GM18505 (cell line): Measurements from ENCODE around the gene PPP2R5E.

ENCODE experiments used
- ATAC-seq: cut with Tn5 transposase; IDR thresholded peaks from one replicate; pipeline ENCODE4 v1.9.1; 2021; ENCODE audit not compliant: unreplicated experiment
- POLR2A ChIP-seq: IDR thresholded peaks from 4 replicates; pipeline ENCODE4 v1.6.1; 2011; ENCODE audit warnings: borderline replicate concordance; ENCODE audit not compliant: insufficient read depth, insufficient read length; ENCODE audit errors: extremely low read depth

PPP2R5E gene

DNA sequence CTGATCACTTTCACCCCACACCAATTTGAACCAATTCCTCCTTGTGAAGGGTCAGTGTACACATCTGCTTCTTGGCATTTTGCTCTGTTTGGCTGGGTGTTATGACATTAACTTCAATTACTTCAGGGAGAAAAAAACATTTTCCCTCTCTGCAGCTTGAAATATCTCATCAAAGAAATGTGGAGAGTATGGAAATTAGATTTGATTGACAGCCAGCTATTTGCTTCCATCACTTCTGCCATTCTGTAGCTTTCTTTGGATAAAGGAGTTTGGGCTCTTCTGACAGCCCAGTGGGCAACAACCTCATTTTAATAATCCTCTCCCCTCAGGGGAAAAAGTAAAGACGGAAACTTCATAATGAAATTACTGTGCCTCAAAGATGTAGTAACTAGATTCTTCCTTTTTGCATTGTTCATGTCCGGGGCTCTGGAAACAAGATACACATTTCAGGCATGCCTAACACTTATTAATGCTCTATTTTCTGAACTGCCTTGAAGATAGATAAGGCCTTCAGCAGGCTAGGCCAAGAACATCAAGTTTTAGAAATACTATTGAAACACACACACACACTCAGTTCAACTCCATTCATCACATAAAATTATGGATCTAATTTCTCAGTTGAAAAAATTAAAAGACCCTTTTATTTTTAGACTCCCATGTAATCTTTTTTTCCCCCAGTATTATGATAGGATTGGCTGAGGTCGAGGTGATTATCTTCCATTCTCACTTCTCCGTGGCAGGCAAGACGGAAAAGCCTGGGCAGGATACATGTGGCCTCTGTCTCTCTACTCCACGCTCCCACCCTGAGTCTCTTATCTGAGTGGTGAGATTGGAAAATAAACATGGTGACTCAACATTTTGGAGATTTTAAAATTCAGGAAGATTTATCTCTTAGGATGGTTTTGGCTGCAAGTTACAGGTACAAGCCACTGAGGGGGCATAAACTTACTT, 214.1 kb downstream of the PPP2R5E start:
- no peak for TF ChIP-seq POLR2A
- no peak for ATAC-seq

DNA sequence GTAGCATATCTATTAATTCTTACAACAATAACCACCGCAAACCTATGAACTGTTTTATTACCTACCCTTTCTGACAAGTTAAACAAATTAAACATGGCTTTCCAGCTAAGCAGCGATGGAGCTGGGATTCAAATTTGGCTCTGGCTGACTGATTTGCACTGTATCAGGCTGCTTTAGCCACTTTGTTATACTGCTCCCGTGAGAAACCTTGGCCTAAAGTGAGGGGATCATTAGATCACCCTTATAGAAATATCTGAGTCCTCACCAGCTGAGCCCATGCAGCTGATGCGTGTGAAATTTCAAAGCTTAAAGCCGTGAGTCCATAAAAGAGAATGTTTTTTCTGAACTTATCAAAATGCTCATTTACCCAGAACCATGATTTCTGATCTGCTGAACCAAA, 216.3 kb downstream of the PPP2R5E start:
- TF ChIP-seq POLR2A = no peak
- no peak for ATAC-seq

DNA sequence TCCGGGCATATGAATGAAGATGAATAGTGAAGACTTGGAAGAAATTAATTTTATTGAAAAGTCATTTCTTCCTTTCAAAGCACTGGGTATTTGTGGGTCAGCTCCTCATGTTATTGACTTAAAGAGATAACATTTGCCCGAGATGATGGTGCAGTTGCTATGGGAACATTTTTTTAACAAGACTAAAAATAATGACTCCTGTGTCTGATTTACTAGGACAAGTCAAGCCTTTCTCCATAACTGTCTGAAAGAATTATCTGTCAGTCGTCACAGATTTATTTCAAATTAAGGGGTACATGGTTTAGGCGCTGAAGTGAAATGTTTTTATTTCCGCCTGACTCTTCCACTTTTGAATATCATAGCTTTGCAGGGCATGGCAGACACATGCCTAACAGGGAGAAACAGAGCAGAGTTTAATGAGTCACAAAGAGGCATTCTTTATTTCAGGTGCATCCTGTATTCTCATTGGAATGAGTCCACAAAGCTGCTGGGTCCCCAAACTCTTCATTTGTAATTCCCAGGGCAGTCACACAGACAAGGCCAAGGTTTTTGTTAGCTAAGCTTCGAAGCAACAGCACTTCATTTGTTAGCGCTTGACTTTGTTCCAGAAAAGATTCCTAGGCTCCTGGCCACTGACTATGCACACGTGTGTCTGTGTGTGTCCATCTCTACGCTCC, 220.1 kb downstream of the PPP2R5E start:
- TF ChIP-seq POLR2A = no peak
- no peak for ATAC-seq

DNA sequence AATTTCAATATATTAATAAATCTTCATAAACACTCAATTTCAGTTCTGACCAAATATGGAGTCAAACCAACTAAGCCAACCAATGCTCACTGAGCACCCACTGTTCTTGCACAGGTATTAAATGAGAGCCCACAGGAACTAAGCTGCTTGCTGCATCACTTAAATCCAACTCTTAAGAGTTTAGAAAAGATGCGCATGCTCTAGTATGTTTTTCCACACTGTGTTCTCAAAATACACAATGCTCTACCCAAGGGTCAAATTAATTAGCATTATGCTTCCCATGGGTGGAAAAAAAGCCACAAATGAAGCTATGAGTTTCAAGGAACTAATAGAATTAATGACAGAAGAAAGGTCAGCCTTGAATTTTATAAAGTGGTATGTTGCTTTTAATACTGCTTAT, 220.7 kb downstream of the PPP2R5E start:
- TF ChIP-seq POLR2A = no peak

More for the DNA sequence above, 220.7 kb downstream of the PPP2R5E start:
- no peak for ATAC-seq
